M059J (cell line): ENCODE measurements around the gene TFDP1. TPM values are rescaled to one million over a fixed set of nuclear protein-coding genes. Genes with fewer than 3 reads are reported as not detected.
"Not testable (repeated sequence)": the region's sequence is repeated elsewhere in the genome, so short reads cannot be mapped to it uniquely, and the experiment has no call there.

Source experiments
- DNase-seq: peaks from one replicate; pipeline ENCODE4 v3.0.0-alpha.2; 2012; ENCODE audit warnings: low read depth
- total RNA-seq: library from RNA; depleted of rRNA; stranded (reverse); fragments of >200 nt; shearing (Covaris generic); gene quantifications from 2 replicates; pipeline ENCODE4 v1.2.3, GENCODE V29; 2014

The TFDP1 gene
- total RNA-seq, 1 experiment from 2014 or later = 116 TPM

GRCh38 chr13:113565526-113566226 is 18.9 kb upstream of the TFDP1 start:
- DNase-seq = no peak

GRCh38 chr13:113566227-113566561 is 18.4 kb upstream of the TFDP1 start:
- DNase-seq = no peak

- no peak for DNase-seq
Measured at GRCh38 chr13:113567681-113568080, 16.9 kb upstream of the TFDP1 start.

- no peak for DNase-seq
Measured at GRCh38 chr13:113573065-113573464, 11.5 kb upstream of the TFDP1 start.

GRCh38 chr13:113576597-113576996 is 8.0 kb upstream of the TFDP1 start:
- no peak for DNase-seq

GRCh38 chr13:113577881-113578435 is 6.6 kb upstream of the TFDP1 start:
- no peak for DNase-seq

GRCh38 chr13:113579686-113580085 is 4.9 kb upstream of the TFDP1 start:
- DNase-seq = no peak

GRCh38 chr13:113581871-113582270 is 2.7 kb upstream of the TFDP1 start:
- no peak for DNase-seq

- no peak for DNase-seq
Measured at GRCh38 chr13:113582841-113583631, 1.5 kb upstream of the TFDP1 start.

GRCh38 chr13:113584870-113585671 is 518 bp downstream of the TFDP1 start:
- peak; percentile 8 for DNase-seq

- DNase-seq = no peak
Measured at GRCh38 chr13:113585896-113586295, 1.3 kb downstream of the TFDP1 start.

GRCh38 chr13:113586661-113587479 is 2.3 kb downstream of the TFDP1 start:
- DNase-seq = no peak

GRCh38 chr13:113588394-113589111 is 4.0 kb downstream of the TFDP1 start:
- DNase-seq = no peak

- DNase-seq = no peak
Measured at GRCh38 chr13:113589251-113589960, 4.9 kb downstream of the TFDP1 start.

GRCh38 chr13:113589961-113590339 is 5.4 kb downstream of the TFDP1 start:
- DNase-seq = no peak

GRCh38 chr13:113591750-113592149 is 7.2 kb downstream of the TFDP1 start:
- no peak for DNase-seq

- no peak for DNase-seq
Measured at GRCh38 chr13:113592571-113592970, 8.0 kb downstream of the TFDP1 start.

GRCh38 chr13:113594066-113594821 is 9.7 kb downstream of the TFDP1 start:
- not testable (repeated sequence) for DNase-seq

GRCh38 chr13:113595131-113595530 is 10.6 kb downstream of the TFDP1 start:
- DNase-seq = no peak
